H1 (cell line): ENCODE data around the gene MYOM1. TPM values are rescaled to one million over a fixed set of nuclear protein-coding genes. Genes with fewer than 3 reads are reported as not detected.

Experiments used
- CTCF ChIA-PET: fragments of 300-600 bp; sonication (Branson Sonifier 250); formaldehyde crosslinking; loops from one replicate; lab custom pipeline; 2021; ENCODE audit not compliant: partially characterized antibody; lab: Charles Lee
- POLR2A ChIA-PET: fragments of 300-600 bp; sonication (Branson Sonifier 250); formaldehyde crosslinking; loops from one replicate; lab custom pipeline; 2021; ENCODE audit warnings: inconsistent platforms; ENCODE audit not compliant: partially characterized antibody; lab: Charles Lee
- DNase-seq, 2 experiments: peaks; one replicate each; pipeline versions ENCODE4 v3.0.0 to v3.0.0-alpha.2; 2010 to 2022; ENCODE audit warnings: low spot score in 2 of 2, low read depth in 1 of 2, mixed read lengths in 1 of 2
- FAIRE-seq: peaks from 2 replicates; lab custom pipeline; 2011; peaks lifted over from hg19 to GRCh38; lab: Jason Lieb, UNC
- H2AFZ ChIP-seq: 2 replicates; pipeline ENCODE4 v1.8.1; 2012; ENCODE audit warnings: low read length, inconsistent platforms
- H2AK5ac ChIP-seq: 2 replicates; pipeline ENCODE4 v1.6.1; 2013; ENCODE audit warnings: low read depth, low read length
- H2BK120ac ChIP-seq: replicated peaks from 2 replicates; pipeline ENCODE3; 2013; ENCODE audit warnings: low read depth, low read length, inconsistent platforms
- H2BK12ac ChIP-seq: 2 replicates; pipeline ENCODE4 v1.6.1; 2013; ENCODE audit warnings: low read depth, low read length
- H2BK15ac ChIP-seq: 2 replicates; pipeline ENCODE4 v1.6.1; 2013; ENCODE audit warnings: low read length
- H2BK20ac ChIP-seq: 2 replicates; pipeline ENCODE4 v1.6.1; 2013; ENCODE audit warnings: low read length
- H2BK5ac ChIP-seq: 2 replicates; pipeline ENCODE4 v1.6.1; 2013; ENCODE audit warnings: low read depth, low read length
- H3K14ac ChIP-seq: 2 replicates; pipeline ENCODE4 v1.6.1; 2013; ENCODE audit warnings: inconsistent platforms; ENCODE audit not compliant: insufficient read length
- H3K18ac ChIP-seq: 2 replicates; pipeline ENCODE4 v1.6.1; 2013; ENCODE audit warnings: low read length; ENCODE audit errors: extremely low read depth
- H3K23ac ChIP-seq: 2 replicates; pipeline ENCODE4 v1.6.1; 2013; ENCODE audit warnings: inconsistent platforms; ENCODE audit not compliant: insufficient read length
- H3K23me2 ChIP-seq: 2 replicates; pipeline ENCODE4 v1.6.1; 2013; ENCODE audit warnings: low read depth, low read length
- H3K27ac ChIP-seq: 2 replicates; pipeline ENCODE4 v1.6.1; 2011; ENCODE audit warnings: low read depth, low read length, inconsistent platforms
- H3K27me3 ChIP-seq, 4 experiments: replicated peaks in 1 of 4; 1 replicate in 1 of 4; 2 replicates in 3 of 4; pipeline versions ENCODE4 v1.6.1 to v1.8.1; 2011 to 2013; ENCODE audit warnings: low read length in 3 of 4, mild to moderate bottlenecking in 3 of 4, inconsistent platforms in 2 of 4, mixed read lengths in 2 of 4, moderate library complexity in 1 of 4; ENCODE audit not compliant: control insufficient read depth in 3 of 4, insufficient read depth in 3 of 4; ENCODE audit errors: extremely low read depth in 1 of 4
- H3K36me3 ChIP-seq, 4 experiments: 2 replicates each; pipeline versions ENCODE4 v1.6.1 to v1.8.1; 2011 to 2013; ENCODE audit warnings: mild to moderate bottlenecking in 4 of 4, low read length in 3 of 4, moderate library complexity in 2 of 4, control low read depth in 1 of 4, inconsistent platforms in 1 of 4; ENCODE audit not compliant: insufficient read depth in 4 of 4, control insufficient read depth in 2 of 4
- H3K4ac ChIP-seq: replicated peaks from 2 replicates; pipeline ENCODE3; 2013; ENCODE audit warnings: low read length, low read depth, mixed read lengths, inconsistent platforms; ENCODE audit not compliant: insufficient read length
- H3K4me1 ChIP-seq, 4 experiments: replicated peaks in 1 of 4; 1 replicate in 1 of 4; 2 replicates in 3 of 4; pipeline versions ENCODE4 v1.6.1 to v1.8.1; 2011 to 2013; ENCODE audit warnings: low read length in 3 of 4, inconsistent platforms in 2 of 4, mixed read lengths in 1 of 4; ENCODE audit not compliant: insufficient read depth in 4 of 4, control insufficient read depth in 3 of 4
- H3K4me2 ChIP-seq, 2 experiments: 2 replicates each; pipeline versions ENCODE4 v1.6.1 to v1.8.1; 2011 to 2013; ENCODE audit warnings: low read depth in 2 of 2, low read length in 2 of 2, control low read depth in 1 of 2, inconsistent platforms in 1 of 2, mild to moderate bottlenecking in 1 of 2; ENCODE audit not compliant: insufficient read depth in 1 of 2
- H3K4me3 ChIP-seq, 4 experiments: fragments of 200-600, 300-600 bp in 1 of 4; sonication (generic), shearing (Covaris generic), sonication (Bioruptor Twin) in 1 of 4; 2 replicates each; pipeline versions ENCODE4 v1.5.1 to v1.8.1; 2011 to 2016; ENCODE audit warnings: low read length in 4 of 4, low read depth in 3 of 4, control low read depth in 2 of 4, inconsistent platforms in 2 of 4, mild to moderate bottlenecking in 2 of 4, mixed read lengths in 1 of 4, moderate library complexity in 1 of 4; ENCODE audit not compliant: insufficient read depth in 2 of 4; ENCODE audit errors: extremely low read depth in 1 of 4
- H3K56ac ChIP-seq: replicated peaks from 2 replicates; pipeline ENCODE3; 2013; ENCODE audit warnings: low read depth, mild to moderate bottlenecking, mixed read lengths, low read length, inconsistent platforms; ENCODE audit not compliant: insufficient read length
- H3K79me1 ChIP-seq: 2 replicates; pipeline ENCODE4 v1.6.1; 2013; ENCODE audit warnings: low read depth, low read length, control low read depth
- H3K79me2 ChIP-seq, 2 experiments: 2 replicates each; pipeline versions ENCODE4 v1.6.1 to v1.8.1; 2012 to 2013; ENCODE audit warnings: low read length in 2 of 2, mild to moderate bottlenecking in 2 of 2, inconsistent platforms in 1 of 2; ENCODE audit not compliant: insufficient read depth in 2 of 2, control insufficient read depth in 1 of 2
- H3K9ac ChIP-seq, 4 experiments: replicated peaks in 1 of 4; 1 replicate in 1 of 4; 2 replicates in 3 of 4; pipeline versions ENCODE4 v1.6.1 to v1.8.1; 2011 to 2013; ENCODE audit warnings: low read depth in 3 of 4, low read length in 3 of 4, control low read depth in 2 of 4, mild to moderate bottlenecking in 2 of 4, moderate library complexity in 2 of 4, inconsistent platforms in 1 of 4; ENCODE audit errors: extremely low read depth in 1 of 4
- H3K9me3 ChIP-seq, 2 experiments: 2 replicates each; pipeline versions ENCODE4 v1.6.1 to v1.8.1; 2012 to 2013; ENCODE audit warnings: mild to moderate bottlenecking in 2 of 2, moderate library complexity in 2 of 2, control low read depth in 1 of 2, inconsistent platforms in 1 of 2, low read depth in 1 of 2, low read length in 1 of 2, mixed read lengths in 1 of 2; ENCODE audit not compliant: insufficient read depth in 2 of 2
- H4K20me1 ChIP-seq, 2 experiments: replicated peaks in 1 of 2; 2 replicates each; pipeline versions ENCODE3 to v1.8.1; 2011 to 2013; ENCODE audit warnings: inconsistent platforms in 2 of 2, low read length in 2 of 2, mild to moderate bottlenecking in 1 of 2; ENCODE audit not compliant: insufficient read depth in 2 of 2, control insufficient read depth in 1 of 2
- H4K5ac ChIP-seq: 2 replicates; pipeline ENCODE4 v1.6.1; 2013; ENCODE audit warnings: low read length, low read depth, mixed read lengths, inconsistent platforms; ENCODE audit not compliant: insufficient read length
- H4K8ac ChIP-seq: 2 replicates; pipeline ENCODE4 v1.8.0; 2013; ENCODE audit warnings: mild to moderate bottlenecking, moderate library complexity, low read length, inconsistent platforms; ENCODE audit not compliant: insufficient read depth; ENCODE audit errors: extremely low read depth
- H4K91ac ChIP-seq: replicated peaks from 2 replicates; pipeline ENCODE3; 2013; ENCODE audit warnings: low read length, mixed read lengths, inconsistent platforms; ENCODE audit not compliant: insufficient read length
- BCL11A ChIP-seq, 2 experiments: IDR thresholded peaks; one replicate each; pipeline ENCODE4 v1.6.1; 2011; ENCODE audit warnings: low read depth in 2 of 2, low read length in 2 of 2, mild to moderate bottlenecking in 2 of 2
- CBX5 ChIP-seq: fragments of 300-800, 300-1000 bp; sonication (generic); IDR thresholded peaks from 2 replicates; pipeline ENCODE4 v1.7.1; 2016; ENCODE audit warnings: antibody characterized with exemption, low read length, low read depth
- CHD2 ChIP-seq: IDR thresholded peaks from 2 replicates; pipeline ENCODE4 v1.6.1; 2012; ENCODE audit warnings: low read length, improper control_type of control experiment
- FOSL1 ChIP-seq: IDR thresholded peaks from 2 replicates; pipeline ENCODE4 v1.6.1; 2011; ENCODE audit warnings: mild to moderate bottlenecking, low read depth, low read length, moderate library complexity; ENCODE audit not compliant: insufficient read depth
- GABPA ChIP-seq: IDR thresholded peaks from 2 replicates; pipeline ENCODE4 v1.6.1; 2011; ENCODE audit warnings: mild to moderate bottlenecking, low read length, moderate library complexity, borderline replicate concordance; ENCODE audit not compliant: insufficient read depth
- MAFK ChIP-seq: IDR thresholded peaks from 2 replicates; pipeline ENCODE4 v1.6.1; 2012; ENCODE audit warnings: low read depth, mild to moderate bottlenecking, improper control_type of control experiment, low read length
- NANOG ChIP-seq: IDR thresholded peaks from 2 replicates; pipeline ENCODE4 v1.6.1; 2011; ENCODE audit warnings: low read length, low read depth, mild to moderate bottlenecking, inconsistent platforms; ENCODE audit not compliant: insufficient read depth, poor library complexity, severe bottlenecking
- PHF8 ChIP-seq: fragments of 200-600 bp; sonication (generic); conservative IDR thresholded peaks from 2 replicates; pipeline ENCODE4 v1.7.1; 2012; ENCODE audit warnings: low read depth, mild to moderate bottlenecking, inconsistent platforms, low read length, moderate library complexity
- POLR2A ChIP-seq, 2 experiments: IDR thresholded peaks; 1 replicate in 1 of 2; 2 replicates in 1 of 2; pipeline ENCODE4 v1.6.1; 2011; ENCODE audit warnings: low read depth in 2 of 2, low read length in 2 of 2, mild to moderate bottlenecking in 2 of 2; ENCODE audit errors: control extremely low read depth in 1 of 2
- POU5F1 ChIP-seq: IDR thresholded peaks from 2 replicates; pipeline ENCODE4 v1.6.1; 2011; ENCODE audit warnings: low read depth, mild to moderate bottlenecking, low read length, moderate library complexity
- SIN3A ChIP-seq, 2 experiments: IDR thresholded peaks in 1 of 2; conservative IDR thresholded peaks in 1 of 2; 2 replicates each; pipeline ENCODE4 v1.6.1; 2011 to 2012; ENCODE audit warnings: low read length in 2 of 2, improper control_type of control experiment in 1 of 2, low read depth in 1 of 2, mild to moderate bottlenecking in 1 of 2
- SP4 ChIP-seq: IDR thresholded peaks from 2 replicates; pipeline ENCODE4 v1.6.1; 2012; ENCODE audit warnings: low read length, inconsistent platforms
- TBP ChIP-seq: IDR thresholded peaks from 2 replicates; pipeline ENCODE4 v1.6.1; 2011; ENCODE audit warnings: low read depth, low read length, improper control_type of control experiment
- WGBS, 2 experiments: shearing (Covaris generic) in 1 of 2; methylation state at CpG; one replicate each; pipeline versions ENCODE4 v1.1.6 to v1.1.7; 2013 to 2015; ENCODE audit warnings: low lambda C conversion rate in 2 of 2, mixed read lengths in 2 of 2, inconsistent platforms in 1 of 2, low coverage in 1 of 2, missing lambda C conversion rate in 1 of 2; ENCODE audit not compliant: insufficient replicate concordance in 2 of 2, insufficient coverage in 1 of 2, insufficient read length in 1 of 2; ENCODE audit errors: extremely low coverage in 1 of 2, missing lambda C conversion rate in 1 of 2; 5-methylcytosine and 5-hydroxymethylcytosine counted together
- polyA plus RNA-seq, 7 experiments: library from polyadenylated mRNA; depleted of rRNA in 3 of 7; stranded (reverse) in 5 of 7; unstranded in 2 of 7; fragments of >200 nt in 5 of 7; fragments of 200-250 nt in 2 of 7; gene quantifications; 1 replicate in 5 of 7; 2 replicates in 1 of 7; 4 replicates in 1 of 7; pipeline versions ENCODE4 v1.2.1 to v1.2.3, GENCODE V29; 2011 to 2013; ENCODE audit warnings: missing spikeins in 2 of 7, mixed read lengths in 2 of 7
- total RNA-seq: library from RNA; stranded (reverse); fragmentation: NEBNext Ultra II Directional; extraction: Animal tissue kit (Norgen Biotek cat#: 25700); gene quantifications from 2 replicates; pipeline ENCODE4 v1.2.1, GENCODE V29; 2021

Gene MYOM1
- total and polyA plus RNA-seq, 2 of the 8 experiments (the other 6 are each of a cell fraction or from before 2014, with no cell fraction given) = 0.06 to 0.32 TPM

DNA sequence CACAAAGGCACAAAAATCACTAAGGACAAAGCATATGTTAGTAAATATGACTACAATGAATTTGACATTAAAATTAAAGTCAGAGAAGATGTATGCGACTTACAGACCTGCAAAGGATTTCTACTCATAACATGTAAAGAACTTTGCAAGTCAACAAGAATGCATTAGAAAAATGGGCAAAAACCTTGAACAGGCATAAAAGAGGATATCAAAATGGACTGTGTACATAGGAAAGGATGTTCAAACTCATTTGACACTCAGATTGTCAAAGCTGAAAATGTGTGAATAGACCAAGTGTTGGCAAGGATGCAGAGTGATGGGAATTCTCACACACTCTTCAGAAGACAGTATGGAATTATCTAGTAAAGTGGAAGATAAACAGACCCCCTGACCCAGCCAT is 94.9 kb downstream of the MYOM1 start:
- DNase-seq (no peak), FAIRE-seq (no peak)
- H3K14ac ChIP-seq = no peak overlapping the region
- no peak overlapping the region for H3K9ac ChIP-seq
- no peak overlapping the region for H3K18ac ChIP-seq
- no peaks in the 10 kb centered on the region for H3K36me3 ChIP-seq
- no peak overlapping the region for H3K56ac ChIP-seq
- no peak overlapping the region for H2AK5ac ChIP-seq
- H3K4ac ChIP-seq = no peak overlapping the region
- no peak overlapping the region for H2BK15ac ChIP-seq
- H3K23ac ChIP-seq = no peak overlapping the region
- TF ChIP-seq POLR2A (IDR thresholded peaks at IDR 0.05; ENCODE audit: control extremely low read depth in 1 of 2, low read depth in 2 of 2, low read length in 2 of 2) (no peak), SIN3A (conservative IDR thresholded peaks at IDR 0.05 in 1 of 2, IDR thresholded peaks at IDR 0.05 in 1 of 2; ENCODE audit: low read depth in 1 of 2, low read length in 2 of 2) (no peak), MAFK (no peak), FOSL1 (no peak), CHD2 (no peak), POU5F1 (no peak), PHF8 (no peak), CBX5 (no peak), SP4 (no peak), GABPA (no peak), NANOG (no peak), TBP (no peak), BCL11A (IDR thresholded peaks at IDR 0.05; ENCODE audit: low read depth in 2 of 2, low read length in 2 of 2) (no peak)
- no peak overlapping the region for H4K91ac ChIP-seq
- H3K4me1 ChIP-seq = no peaks in the 10 kb centered on the region
- no peak overlapping the region for H4K8ac ChIP-seq
- no peak overlapping the region for H2AFZ ChIP-seq
- H4K5ac ChIP-seq = no peak overlapping the region
- no peak overlapping the region for H2BK120ac ChIP-seq
- no peak overlapping the region for H3K4me3 ChIP-seq
- H3K23me2 ChIP-seq = no peaks in the 10 kb centered on the region
- no peaks in the 10 kb centered on the region for H3K79me2 ChIP-seq
- H3K27ac ChIP-seq = no peak overlapping the region
- no peaks in the 10 kb centered on the region for H4K20me1 ChIP-seq
- H2BK5ac ChIP-seq = no peak overlapping the region
- POLR2A ChIA-PET = no interaction called here
- no peaks in the 10 kb centered on the region for H3K9me3 ChIP-seq
- H3K4me2 ChIP-seq = no peak overlapping the region
- no peaks in the 10 kb centered on the region for H3K79me1 ChIP-seq
- no peaks in the 10 kb centered on the region for H3K27me3 ChIP-seq
- CTCF ChIA-PET = interaction anchor here (0.7 to 2.5 kb wide), 9 partner anchors 9 to 192 kb away, joined by 3 to 9 read pairs (median 3); no protein-coding TSS in a partner anchor
- H2BK12ac ChIP-seq = no peak overlapping the region
- 89% methylated on average over 1 of the region's 1 CpG; no CpG with 5 or more reads in 1 of the 2 experiments for WGBS, 2 experiments
- no peak overlapping the region for H2BK20ac ChIP-seq
